ENCODE measurements around the gene EMILIN1.
A peak's percentile ranks its signal among the peaks of the same experiment; 100 is the strongest.

The EMILIN1 gene

GRCh38 chr2:27121906-27122305, 43.5 kb downstream of the EMILIN1 start:
- no peaks in the 10 kb centered on the region for H3K36me3 ChIP-seq (ENCODE audit: control insufficient read depth in 5 of 5, insufficient read depth in 5 of 5, low read length in 5 of 5)

GRCh38 chr2:27122791-27123190, 44.4 kb downstream of the EMILIN1 start:
- no peak overlapping the region for H3K27ac ChIP-seq (ENCODE audit: low read depth, low read length)
- H3K4me3 ChIP-seq (ENCODE audit: low read depth in 1 of 5, low read length in 5 of 5), result peak overlapping the region; percentile 75 to 93 (median 81)
- no peaks in the 10 kb centered on the region for H3K36me3 ChIP-seq (ENCODE audit: control insufficient read depth in 5 of 5, insufficient read depth in 5 of 5, low read length in 5 of 5)
- H3K9ac ChIP-seq (ENCODE audit: low read length in 5 of 5), result peak overlapping the region in 1 of 5 donors; percentile 67
- H3K9me3 ChIP-seq (ENCODE audit: control insufficient read depth in 5 of 5, low read length in 5 of 5), result no peaks in the 10 kb centered on the region
- H3K4me1 ChIP-seq (ENCODE audit: control insufficient read depth in 5 of 5, insufficient read depth in 5 of 5, low read length in 5 of 5), result peaks cover 6 to 38% (median 36%) of the 10 kb centered on the region in 5 donors
- H3K27me3 ChIP-seq (ENCODE audit: control insufficient read depth in 5 of 5, insufficient read depth in 4 of 5, low read length in 5 of 5), result peaks cover 0 to 13% (median 9%) of the 10 kb centered on the region in 5 donors

More at GRCh38 chr2:27121906-27122305, 43.5 kb downstream of the EMILIN1 start:
- Histone ChIP-seq H3K9ac (ENCODE audit: low read length in 5 of 5) (no peak overlapping the region), H3K4me1 (ENCODE audit: control insufficient read depth in 5 of 5, insufficient read depth in 5 of 5, low read length in 5 of 5) (peaks cover 6 to 39% (median 36%) of the 10 kb centered on the region in 5 donors), H3K27ac (ENCODE audit: low read depth, low read length) (no peak overlapping the region), H3K4me3 (ENCODE audit: low read depth in 1 of 5, low read length in 5 of 5) (no peak overlapping the region), H3K27me3 (ENCODE audit: control insufficient read depth in 5 of 5, insufficient read depth in 4 of 5, low read length in 5 of 5) (peaks cover 0 to 16% (median 9%) of the 10 kb centered on the region in 5 donors), H3K9me3 (ENCODE audit: control insufficient read depth in 5 of 5, low read length in 5 of 5) (no peaks in the 10 kb centered on the region)

GRCh38 chr2:27123302-27124150, 45.1 kb downstream of the EMILIN1 start, which contains the start of gene ABHD1:
Gene ABHD1 (plus strand): TSS chr2:27123815. CDS start chr2:27123949, 134 bp downstream.
- H3K9ac ChIP-seq (ENCODE audit: low read length in 5 of 5), result peak within 1 kb of the TSS; percentile 11 to 76 (median 66)
- H3K9me3 ChIP-seq (ENCODE audit: control insufficient read depth in 5 of 5, low read length in 5 of 5), result no peaks in the 10 kb centered on the region
- H3K36me3 ChIP-seq (ENCODE audit: control insufficient read depth in 5 of 5, insufficient read depth in 5 of 5, low read length in 5 of 5), result no peaks in the 10 kb centered on the region
- peaks cover 0 to 6% (median 4%) of the 10 kb centered on the region in 5 donors for H3K27me3 ChIP-seq (ENCODE audit: control insufficient read depth in 5 of 5, insufficient read depth in 4 of 5, low read length in 5 of 5)
- H3K4me1 ChIP-seq (ENCODE audit: control insufficient read depth in 5 of 5, insufficient read depth in 5 of 5, low read length in 5 of 5), result peaks cover 6 to 31% (median 28%) of the 10 kb centered on the region in 5 donors
- peak within 1 kb of the TSS; percentile 75 to 93 (median 81) for H3K4me3 ChIP-seq (ENCODE audit: low read depth in 1 of 5, low read length in 5 of 5)
- H3K27ac ChIP-seq (ENCODE audit: low read depth, low read length), result no peak within 1 kb of the TSS

- H3K9me3 ChIP-seq (ENCODE audit: control insufficient read depth in 5 of 5, low read length in 5 of 5), result no peaks in the 10 kb centered on the region
- H3K27ac ChIP-seq (ENCODE audit: low read depth, low read length), result no peak overlapping the region
- H3K36me3 ChIP-seq (ENCODE audit: control insufficient read depth in 5 of 5, insufficient read depth in 5 of 5, low read length in 5 of 5), result peaks cover 0 to 13% (median 12%) of the 10 kb centered on the region in 5 donors
- H3K4me1 ChIP-seq (ENCODE audit: control insufficient read depth in 5 of 5, insufficient read depth in 5 of 5, low read length in 5 of 5), result peaks cover 4 to 24% (median 22%) of the 10 kb centered on the region in 5 donors
- no peak overlapping the region for H3K9ac ChIP-seq (ENCODE audit: low read length in 5 of 5)
- no peak overlapping the region for H3K4me3 ChIP-seq (ENCODE audit: low read depth in 1 of 5, low read length in 5 of 5)
- no peaks in the 10 kb centered on the region for H3K27me3 ChIP-seq (ENCODE audit: control insufficient read depth in 5 of 5, insufficient read depth in 4 of 5, low read length in 5 of 5)
Measured at GRCh38 chr2:27125104-27125503, 46.7 kb downstream of the EMILIN1 start.

- Histone ChIP-seq H3K4me3 (ENCODE audit: low read depth in 1 of 5, low read length in 5 of 5) (no peak overlapping the region), H3K9ac (ENCODE audit: low read length in 5 of 5) (no peak overlapping the region), H3K27ac (ENCODE audit: low read depth, low read length) (peak overlapping the region; percentile 69), H3K36me3 (ENCODE audit: control insufficient read depth in 5 of 5, insufficient read depth in 5 of 5, low read length in 5 of 5) (peaks cover 0 to 25% (median 24%) of the 10 kb centered on the region in 5 donors), H3K4me1 (ENCODE audit: control insufficient read depth in 5 of 5, insufficient read depth in 5 of 5, low read length in 5 of 5) (peaks cover 4 to 24% (median 22%) of the 10 kb centered on the region in 5 donors), H3K27me3 (ENCODE audit: control insufficient read depth in 5 of 5, insufficient read depth in 4 of 5, low read length in 5 of 5) (no peaks in the 10 kb centered on the region), H3K9me3 (ENCODE audit: control insufficient read depth in 5 of 5, low read length in 5 of 5) (no peaks in the 10 kb centered on the region)
Measured at GRCh38 chr2:27126252-27126710, 47.9 kb downstream of the EMILIN1 start.

- H3K9me3 ChIP-seq (ENCODE audit: control insufficient read depth in 5 of 5, low read length in 5 of 5), result no peaks in the 10 kb centered on the region
- H3K27me3 ChIP-seq (ENCODE audit: control insufficient read depth in 5 of 5, insufficient read depth in 4 of 5, low read length in 5 of 5), result no peaks in the 10 kb centered on the region
- H3K36me3 ChIP-seq (ENCODE audit: control insufficient read depth in 5 of 5, insufficient read depth in 5 of 5, low read length in 5 of 5), result peaks cover 0 to 42% (median 35%) of the 10 kb centered on the region in 5 donors
- no peak overlapping the region for H3K27ac ChIP-seq (ENCODE audit: low read depth, low read length)
- no peak overlapping the region for H3K4me3 ChIP-seq (ENCODE audit: low read depth in 1 of 5, low read length in 5 of 5)
- peak overlapping the region in 1 of 5 donors; percentile 14 for H3K9ac ChIP-seq (ENCODE audit: low read length in 5 of 5)
- peaks cover 4 to 33% (median 29%) of the 10 kb centered on the region in 5 donors for H3K4me1 ChIP-seq (ENCODE audit: control insufficient read depth in 5 of 5, insufficient read depth in 5 of 5, low read length in 5 of 5)
Measured at GRCh38 chr2:27127883-27128667, 49.7 kb downstream of the EMILIN1 start.

GRCh38 chr2:27128668-27129571, 50.5 kb downstream of the EMILIN1 start:
- no peaks in the 10 kb centered on the region for H3K9me3 ChIP-seq (ENCODE audit: control insufficient read depth in 5 of 5, low read length in 5 of 5)
- no peak overlapping the region for H3K27ac ChIP-seq (ENCODE audit: low read depth, low read length)
- H3K4me3 ChIP-seq (ENCODE audit: low read depth in 1 of 5, low read length in 5 of 5), result no peak overlapping the region
- no peaks in the 10 kb centered on the region for H3K27me3 ChIP-seq (ENCODE audit: control insufficient read depth in 5 of 5, insufficient read depth in 4 of 5, low read length in 5 of 5)
- peak overlapping the region in 1 of 5 donors; percentile 14 for H3K9ac ChIP-seq (ENCODE audit: low read length in 5 of 5)
- H3K36me3 ChIP-seq (ENCODE audit: control insufficient read depth in 5 of 5, insufficient read depth in 5 of 5, low read length in 5 of 5), result peaks cover 0 to 42% (median 35%) of the 10 kb centered on the region in 5 donors
- peaks cover 2 to 33% (median 29%) of the 10 kb centered on the region in 5 donors for H3K4me1 ChIP-seq (ENCODE audit: control insufficient read depth in 5 of 5, insufficient read depth in 5 of 5, low read length in 5 of 5)

GRCh38 chr2:27130396-27130795, 52.0 kb downstream of the EMILIN1 start:
- Histone ChIP-seq H3K36me3 (ENCODE audit: control insufficient read depth in 5 of 5, insufficient read depth in 5 of 5, low read length in 5 of 5) (peaks cover 0 to 42% (median 35%) of the 10 kb centered on the region in 5 donors), H3K4me3 (ENCODE audit: low read depth in 1 of 5, low read length in 5 of 5) (no peak overlapping the region), H3K27me3 (ENCODE audit: control insufficient read depth in 5 of 5, insufficient read depth in 4 of 5, low read length in 5 of 5) (no peaks in the 10 kb centered on the region), H3K9me3 (ENCODE audit: control insufficient read depth in 5 of 5, low read length in 5 of 5) (no peaks in the 10 kb centered on the region), H3K9ac (ENCODE audit: low read length in 5 of 5) (no peak overlapping the region), H3K27ac (ENCODE audit: low read depth, low read length) (no peak overlapping the region), H3K4me1 (ENCODE audit: control insufficient read depth in 5 of 5, insufficient read depth in 5 of 5, low read length in 5 of 5) (peaks cover 2 to 32% (median 31%) of the 10 kb centered on the region in 5 donors)

GRCh38 chr2:27131429-27131828, 53.0 kb downstream of the EMILIN1 start:
- Histone ChIP-seq H3K36me3 (ENCODE audit: control insufficient read depth in 5 of 5, insufficient read depth in 5 of 5, low read length in 5 of 5) (peaks cover 0 to 42% (median 35%) of the 10 kb centered on the region in 5 donors), H3K4me1 (ENCODE audit: control insufficient read depth in 5 of 5, insufficient read depth in 5 of 5, low read length in 5 of 5) (peaks cover 0 to 27% (median 24%) of the 10 kb centered on the region in 5 donors), H3K27ac (ENCODE audit: low read depth, low read length) (no peak overlapping the region), H3K9me3 (ENCODE audit: control insufficient read depth in 5 of 5, low read length in 5 of 5) (no peaks in the 10 kb centered on the region), H3K27me3 (ENCODE audit: control insufficient read depth in 5 of 5, insufficient read depth in 4 of 5, low read length in 5 of 5) (no peaks in the 10 kb centered on the region), H3K4me3 (ENCODE audit: low read depth in 1 of 5, low read length in 5 of 5) (no peak overlapping the region), H3K9ac (ENCODE audit: low read length in 5 of 5) (no peak overlapping the region)
